K562 (cell line): ENCODE data around the gene FAM83E.

Source experiments
- EP300 ChIP-seq: IDR thresholded peaks from 2 replicates; pipeline ENCODE4 v1.6.1; 2012; ENCODE audit warnings: low read length, improper control_type of control experiment
- ETV6 ChIP-seq, 3 experiments: fragments of 150-350 bp in 1 of 3; sonication (generic) in 1 of 3; formaldehyde crosslinking in 1 of 3; IDR thresholded peaks; 2 replicates each; pipeline versions ENCODE4 v1.6.1 to v1.8.0; 2014 to 2022; ENCODE audit warnings: borderline replicate concordance in 2 of 3, low read depth in 2 of 3, antibody characterized with exemption in 1 of 3, low read length in 1 of 3, mild to moderate bottlenecking in 1 of 3, missing genetic modification reagents in 1 of 3
- EZH2 ChIP-seq: IDR thresholded peaks from 2 replicates; pipeline ENCODE4 v1.6.1; 2012; ENCODE audit warnings: low read depth, mild to moderate bottlenecking, inconsistent platforms, low read length, borderline replicate concordance
- MIER1 ChIP-seq: fragments of 450-650 bp; IDR thresholded peaks from 2 replicates; pipeline ENCODE4 v1.6.1; 2016; ENCODE audit warnings: antibody characterized with exemption, mild to moderate bottlenecking, low read depth
- PHF8 ChIP-seq: fragments of 200-600 bp; sonication (generic); IDR thresholded peaks from 2 replicates; pipeline ENCODE4 v1.6.1; 2012; ENCODE audit warnings: mixed run types, mild to moderate bottlenecking, inconsistent platforms, low read length, moderate library complexity, borderline replicate concordance
- SMC3 ChIP-seq: conservative IDR thresholded peaks from 2 replicates; pipeline ENCODE4 v1.6.1; 2011; ENCODE audit warnings: low read depth, low read length, improper control_type of control experiment; ENCODE audit not compliant: insufficient read depth
- SP1 ChIP-seq: sonication (generic); formaldehyde crosslinking; IDR thresholded peaks from 2 replicates; pipeline ENCODE4 v1.8.1; 2022; ENCODE audit warnings: mild to moderate bottlenecking, missing genetic modification reagents
- ZBTB1 ChIP-seq: sonication (generic); formaldehyde crosslinking; IDR thresholded peaks from 2 replicates; pipeline ENCODE4 v1.8.1; 2023; ENCODE audit warnings: missing genetic modification reagents, low read depth, mild to moderate bottlenecking, borderline replicate concordance
- ZHX1 ChIP-seq: fragments of 150-350 bp; conservative IDR thresholded peaks from 2 replicates; pipeline ENCODE4 v1.6.1; 2014; ENCODE audit warnings: low read length

GRCh38 chr19:48651683-48652048 is 36.8 kb upstream of the FAM83E start:
- no peak for TF ChIP-seq EZH2
- TF ChIP-seq EP300: no peak
- TF ChIP-seq PHF8: no peak
- TF ChIP-seq ETV6 (IDR thresholded peaks at IDR 0.05; ENCODE audit: borderline replicate concordance in 1 of 2, low read depth in 2 of 2, low read length in 1 of 2): no peak
- no peak for TF ChIP-seq ETV6 (CRISPR knock-in tag; IDR thresholded peaks at IDR 0.05; ENCODE audit: borderline replicate concordance)
- TF ChIP-seq SMC3: no peak
- no peak for TF ChIP-seq SP1 (CRISPR knock-in tag)
- no peak for TF ChIP-seq ZBTB1 (CRISPR knock-in tag)
- no peak for TF ChIP-seq MIER1
- TF ChIP-seq ZHX1: no peak
